GM12878 (cell line): Measurements from ENCODE around the gene DGCR8. TPM values are rescaled to one million over a fixed set of nuclear protein-coding genes. Genes with fewer than 3 reads are reported as not detected.

Source experiments
- ATAC-seq: fragments of 200-7000 bp; cut with Tn5 transposase; 3 replicates; pipeline ENCODE4 v1.9.1; 2020; ENCODE audit warnings: mild to moderate bottlenecking, moderate library complexity
- BruUV-seq: library from RNA; stranded (reverse); fragments of 400-500 nt; replicated peaks from 2 replicates; lab custom pipeline; 2021; lab: Mats Ljungman, UMichigan
- CTCF ChIA-PET: fragments of 300-600 bp; sonication (Branson Sonifier 250); formaldehyde crosslinking; extraction: SDS; loops from one replicate; lab custom pipeline; 2021; ENCODE audit warnings: inconsistent platforms; lab: Yijun Ruan, JAX
- POLR2A ChIA-PET: fragments of 350-600 bp; formaldehyde crosslinking; extraction: SDS; loops from one replicate; lab custom pipeline; 2021; ENCODE audit warnings: inconsistent platforms; lab: Charles Lee
- RAD21 ChIA-PET: fragments of 300-600 bp; sonication (Branson Sonifier 250); formaldehyde crosslinking; loops from one replicate; lab custom pipeline; 2023; ENCODE audit warnings: antibody characterized with exemption; ENCODE audit not compliant: unreplicated experiment; lab: Charles Lee
- SMC1A ChIA-PET: fragments of 300-600 bp; sonication (Branson Sonifier 250); formaldehyde crosslinking; loops from one replicate; lab custom pipeline; 2023; ENCODE audit not compliant: unreplicated experiment, uncharacterized antibody; lab: Charles Lee
- DNase-seq: peaks from one replicate; pipeline ENCODE4 v3.0.0-alpha.2; 2011; ENCODE audit warnings: low read depth, low spot score
- FAIRE-seq: peaks from 3 replicates; lab custom pipeline; 2011; peaks lifted over from hg19 to GRCh38; lab: Jason Lieb, UNC
- H2AFZ ChIP-seq: 2 replicates; pipeline ENCODE4 v1.6.0; 2011; ENCODE audit warnings: low read depth, low read length, control low read depth; ENCODE audit not compliant: control insufficient read depth
- H3K27ac ChIP-seq: 2 replicates; pipeline ENCODE4 v1.5.1; 2011; ENCODE audit warnings: control low read depth; ENCODE audit not compliant: control insufficient read depth, insufficient read depth
- H3K27me3 ChIP-seq, 2 experiments: replicated peaks in 1 of 2; 2 replicates each; pipeline versions ENCODE4 v1.6.0 to v1.6.1; 2011; ENCODE audit warnings: low read length in 1 of 2; ENCODE audit not compliant: control insufficient read depth in 2 of 2, insufficient read depth in 2 of 2
- H3K36me3 ChIP-seq, 2 experiments: 2 replicates each; pipeline ENCODE4 v1.5.1; 2011; ENCODE audit warnings: low read length in 1 of 2; ENCODE audit not compliant: control insufficient read depth in 2 of 2, insufficient read depth in 2 of 2
- H3K4me1 ChIP-seq: 2 replicates; pipeline ENCODE4 v1.6.1; 2011; ENCODE audit warnings: mild to moderate bottlenecking, low read length, moderate library complexity, mixed read lengths; ENCODE audit not compliant: control insufficient read depth, insufficient read depth
- H3K4me2 ChIP-seq: 2 replicates; pipeline ENCODE4 v1.6.0; 2011; ENCODE audit warnings: control low read depth; ENCODE audit not compliant: control insufficient read depth, insufficient read depth
- H3K4me3 ChIP-seq: fragments of 200-600 bp; sonication (generic); 2 replicates; pipeline ENCODE4 v1.5.1; 2016
- H3K79me2 ChIP-seq: 2 replicates; pipeline ENCODE4 v1.6.0; 2011; ENCODE audit warnings: low read length; ENCODE audit not compliant: control insufficient read depth, insufficient read depth
- H3K9ac ChIP-seq: 2 replicates; pipeline ENCODE4 v1.8.0; 2011; ENCODE audit warnings: low read length, control low read depth, mixed read lengths; ENCODE audit not compliant: control insufficient read depth, insufficient read depth
- H3K9me3 ChIP-seq: replicated peaks from 3 replicates; pipeline ENCODE4 v1.5.1; 2011; ENCODE audit warnings: mild to moderate bottlenecking, low read length; ENCODE audit not compliant: control insufficient read depth, insufficient read depth
- H4K20me1 ChIP-seq: 2 replicates; pipeline ENCODE4 v1.6.0; 2011; ENCODE audit not compliant: control insufficient read depth, insufficient read depth
- CHD2 ChIP-seq: IDR thresholded peaks from 2 replicates; pipeline ENCODE4 v1.6.1; 2011; ENCODE audit warnings: low read depth, low read length, improper control_type of control experiment, borderline replicate concordance
- MTA2 ChIP-seq: fragments of 450-650 bp; IDR thresholded peaks from 2 replicates; pipeline ENCODE4 v1.6.1; 2016; ENCODE audit warnings: low read depth, mild to moderate bottlenecking, moderate library complexity
- NR2C2 ChIP-seq: IDR thresholded peaks from 2 replicates; pipeline ENCODE4 v1.6.1; 2011; ENCODE audit warnings: borderline replicate concordance, low read depth; ENCODE audit not compliant: control insufficient read depth, insufficient read length
- POLR2A ChIP-seq: IDR thresholded peaks from 2 replicates; pipeline ENCODE4 v1.6.1; 2011; ENCODE audit warnings: low read depth, mild to moderate bottlenecking, low read length
- WGBS: methylation state at CpG from one replicate; pipeline ENCODE4 v1.1.6; 2016; ENCODE audit warnings: low lambda C conversion rate; ENCODE audit not compliant: insufficient replicate concordance, insufficient coverage; ENCODE audit errors: missing lambda C conversion rate; 5-methylcytosine and 5-hydroxymethylcytosine counted together
- in situ Hi-C: fragments of 300-500 bp; cut with MboI; formaldehyde crosslinking; loops from 9 replicates; pipeline ENCODE4 v1.14.3; 2018; ENCODE audit warnings: mixed read lengths
- intact Hi-C: fragments of 100-400 bp; cut with micrococcal nuclease; formaldehyde crosslinking; loops from one replicate; pipeline ENCODE4 v1.14.2; 2022; ENCODE audit not compliant: unreplicated experiment
- polyA plus RNA-seq, 11 experiments: library from polyadenylated mRNA; depleted of rRNA in 4 of 11; unstranded in 6 of 11; stranded (reverse) in 5 of 11; fragments of >200 nt; fragmentation: Nextera tagmentation in 4 of 11; fragmentation: Illumina TruSeq in 1 of 11; extraction: Ambion mirVana in 4 of 11; extraction: Trizol in 1 of 11; gene quantifications; 1 replicate in 1 of 11; 2 replicates in 10 of 11; pipeline versions ENCODE4 v1.2.1 to v1.2.3, GENCODE V29; 2011 to 2016; ENCODE audit warnings: inconsistent platforms in 2 of 11, missing spikeins in 2 of 11, low read depth in 1 of 11
- total RNA-seq, 4 experiments: library from RNA; depleted of rRNA in 3 of 4; stranded (reverse); fragments of >200 nt in 3 of 4; fragmentation: Illumina TruSeq in 1 of 4; extraction: Trizol in 1 of 4; gene quantifications; 2 replicates each; pipeline versions ENCODE4 v1.2.1 to v1.2.3, GENCODE V29; 2013 to 2021

The DGCR8 gene
- total and polyA plus RNA-seq, 10 of the 15 experiments (the other 5 are each of a cell fraction or from before 2014, with no cell fraction given): 1.2 to 35.1 (median 17.2) TPM

GRCh38 chr22:20088263-20088648, 8.2 kb downstream of the DGCR8 start:
- no peaks in the 10 kb centered on the region for H3K9me3 ChIP-seq
- SMC1A ChIA-PET: no interaction called here
- H3K27ac ChIP-seq: no peak overlapping the region
- DNase-seq: no peak
- no TSS peak for BruUV-seq
- FAIRE-seq: no peak
- no peak overlapping the region for H2AFZ ChIP-seq
- no peak overlapping the region for H3K9ac ChIP-seq
- POLR2A ChIA-PET: no interaction called here
- no peak overlapping the region for H3K4me3 ChIP-seq
- H3K4me2 ChIP-seq: no peak overlapping the region
- CTCF ChIA-PET: no interaction called here
- H3K27me3 ChIP-seq: no peaks in the 10 kb centered on the region
- peaks cover 25% of the 10 kb centered on the region for H3K79me2 ChIP-seq
- RAD21 ChIA-PET: no interaction called here
- ATAC-seq: no peak
- in situ Hi-C loops (no loop called here), intact Hi-C loops (no loop called here)
- H3K4me1 ChIP-seq: no peaks in the 10 kb centered on the region
- peaks cover 29 to 31% of the 10 kb centered on the region in 2 experiments for H3K36me3 ChIP-seq
- no peaks in the 10 kb centered on the region for H4K20me1 ChIP-seq
- no peak for TF ChIP-seq NR2C2
- 83% methylated on average over 8 of the region's 8 CpGs for WGBS

GRCh38 chr22:20089226-20089976, 9.4 kb downstream of the DGCR8 start:
- POLR2A ChIA-PET: no interaction called here
- Histone ChIP-seq H3K36me3 (peaks cover 38 to 42% of the 10 kb centered on the region in 2 experiments), H3K27ac (no peak overlapping the region), H2AFZ (no peak overlapping the region), H3K79me2 (peaks cover 13% of the 10 kb centered on the region), H4K20me1 (no peaks in the 10 kb centered on the region), H3K9ac (no peak overlapping the region), H3K9me3 (no peaks in the 10 kb centered on the region), H3K4me3 (no peak overlapping the region), H3K27me3 (no peaks in the 10 kb centered on the region), H3K4me1 (no peaks in the 10 kb centered on the region), H3K4me2 (no peak overlapping the region)
- SMC1A ChIA-PET: no interaction called here
- CTCF ChIA-PET: no interaction called here
- ATAC-seq: no peak
- no peak for FAIRE-seq
- no peak for DNase-seq
- in situ Hi-C loops (no loop called here), intact Hi-C loops (no loop called here)
- no TSS peak for BruUV-seq
- TF ChIP-seq CHD2 (no peak), POLR2A (peak; percentile 25; the same call in 1 of the 2 replicates), MTA2 (no peak)
- WGBS: 97% methylated on average over 17 of the region's 17 CpGs
- RAD21 ChIA-PET: no interaction called here
